Measurements from ENCODE around the gene ZNF750. TPM values are rescaled to one million over a fixed set of nuclear protein-coding genes. Genes with fewer than 3 reads are reported as not detected.

The ZNF750 gene
- total and polyA plus RNA-seq, 2 of the 13 experiments (the other 11 are each of a cell fraction or from before 2014, with no cell fraction given): not detected

DNA sequence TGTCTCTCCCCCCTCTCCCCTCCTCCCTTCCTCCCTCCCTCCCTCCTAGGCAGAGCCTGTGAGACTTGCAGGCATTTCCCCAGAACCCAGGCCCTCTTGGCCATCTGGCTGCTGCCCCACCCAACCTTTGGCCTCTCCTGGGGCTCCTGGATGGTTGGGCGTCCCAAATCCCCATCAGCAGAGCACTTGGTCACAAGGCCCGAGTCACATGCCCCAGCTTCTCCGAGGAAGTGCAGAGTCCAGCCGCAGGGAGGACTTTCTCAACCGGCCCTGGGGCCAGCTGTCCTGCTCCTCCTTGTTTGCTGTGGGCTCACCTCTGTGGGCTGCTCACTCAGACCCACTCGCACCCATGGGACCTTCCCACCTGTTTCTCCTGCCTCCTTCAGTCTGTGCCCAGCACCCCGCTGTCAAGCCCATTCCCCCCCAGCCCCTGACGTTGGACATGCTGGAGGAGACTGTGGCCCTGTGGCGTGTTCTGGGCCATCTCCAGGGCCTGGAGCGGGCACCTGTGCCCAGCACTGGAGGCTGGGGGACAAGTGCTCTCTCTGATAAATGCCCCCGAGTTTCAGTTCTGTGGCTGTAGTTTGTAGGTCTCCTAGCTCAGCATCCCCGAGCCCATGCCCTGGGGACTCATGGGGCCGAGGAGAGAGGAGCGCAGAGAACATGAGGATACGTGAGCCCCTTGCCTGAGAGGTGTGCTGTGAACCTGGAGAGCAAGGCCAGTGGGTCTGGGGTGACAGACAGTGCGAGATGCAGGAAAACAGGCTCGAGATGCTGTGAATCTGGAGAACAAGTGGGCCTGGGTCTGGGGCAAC lies 42.3 kb upstream of the ZNF750 start (continued):
- no peak for TF ChIP-seq ZFP82 (CRISPR knock-in tag; IDR thresholded peaks at IDR 0.05; ENCODE audit: borderline replicate concordance)
- TF ChIP-seq, protein P1, sequence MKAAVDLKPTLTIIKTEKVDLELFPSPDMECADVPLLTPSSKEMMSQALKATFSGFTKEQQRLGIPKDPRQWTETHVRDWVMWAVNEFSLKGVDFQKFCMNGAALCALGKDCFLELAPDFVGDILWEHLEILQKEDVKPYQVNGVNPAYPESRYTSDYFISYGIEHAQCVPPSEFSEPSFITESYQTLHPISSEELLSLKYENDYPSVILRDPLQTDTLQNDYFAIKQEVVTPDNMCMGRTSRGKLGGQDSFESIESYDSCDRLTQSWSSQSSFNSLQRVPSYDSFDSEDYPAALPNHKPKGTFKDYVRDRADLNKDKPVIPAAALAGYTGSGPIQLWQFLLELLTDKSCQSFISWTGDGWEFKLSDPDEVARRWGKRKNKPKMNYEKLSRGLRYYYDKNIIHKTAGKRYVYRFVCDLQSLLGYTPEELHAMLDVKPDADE (CRISPR knock-in tag; IDR thresholded peaks at IDR 0.05): no peak
- TF ChIP-seq, protein P2, sequence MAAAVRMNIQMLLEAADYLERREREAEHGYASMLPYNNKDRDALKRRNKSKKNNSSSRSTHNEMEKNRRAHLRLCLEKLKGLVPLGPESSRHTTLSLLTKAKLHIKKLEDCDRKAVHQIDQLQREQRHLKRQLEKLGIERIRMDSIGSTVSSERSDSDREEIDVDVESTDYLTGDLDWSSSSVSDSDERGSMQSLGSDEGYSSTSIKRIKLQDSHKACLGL (CRISPR knock-in tag; IDR thresholded peaks at IDR 0.05): 0 out of 2 replicates have a peak, but pooled peaks have one; percentile 42
- TF ChIP-seq, protein P3, sequence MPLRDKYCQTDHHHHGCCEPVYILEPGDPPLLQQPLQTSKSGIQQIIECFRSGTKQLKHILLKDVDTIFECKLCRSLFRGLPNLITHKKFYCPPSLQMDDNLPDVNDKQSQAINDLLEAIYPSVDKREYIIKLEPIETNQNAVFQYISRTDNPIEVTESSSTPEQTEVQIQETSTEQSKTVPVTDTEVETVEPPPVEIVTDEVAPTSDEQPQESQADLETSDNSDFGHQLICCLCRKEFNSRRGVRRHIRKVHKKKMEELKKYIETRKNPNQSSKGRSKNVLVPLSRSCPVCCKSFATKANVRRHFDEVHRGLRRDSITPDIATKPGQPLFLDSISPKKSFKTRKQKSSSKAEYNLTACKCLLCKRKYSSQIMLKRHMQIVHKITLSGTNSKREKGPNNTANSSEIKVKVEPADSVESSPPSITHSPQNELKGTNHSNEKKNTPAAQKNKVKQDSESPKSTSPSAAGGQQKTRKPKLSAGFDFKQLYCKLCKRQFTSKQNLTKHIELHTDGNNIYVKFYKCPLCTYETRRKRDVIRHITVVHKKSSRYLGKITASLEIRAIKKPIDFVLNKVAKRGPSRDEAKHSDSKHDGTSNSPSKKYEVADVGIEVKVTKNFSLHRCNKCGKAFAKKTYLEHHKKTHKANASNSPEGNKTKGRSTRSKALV (CRISPR knock-in tag; IDR thresholded peaks at IDR 0.05): no peak
- TF ChIP-seq ZNF577 (CRISPR knock-in tag; IDR thresholded peaks at IDR 0.05; ENCODE audit: borderline replicate concordance, low read depth): no peak
- TF ChIP-seq ARHGAP35 (CRISPR knock-in tag; IDR thresholded peaks at IDR 0.05; ENCODE audit: borderline replicate concordance): no peak
- no peak for TF ChIP-seq NFIC (IDR thresholded peaks at IDR 0.05; ENCODE audit: low read length)
- no peak for TF ChIP-seq ZSCAN22 (CRISPR knock-in tag; IDR thresholded peaks at IDR 0.05)
- no peak for TF ChIP-seq POLR2AphosphoS2 (IDR thresholded peaks at IDR 0.05; ENCODE audit: low read depth, low read length)
- no peak for TF ChIP-seq ZNF550 (CRISPR knock-in tag; IDR thresholded peaks at IDR 0.05; ENCODE audit: borderline replicate concordance)
- no peak for TF ChIP-seq ZNF432 (CRISPR knock-in tag; IDR thresholded peaks at IDR 0.05; ENCODE audit: borderline replicate concordance)
- TF ChIP-seq ZFX (CRISPR knock-in tag; IDR thresholded peaks at IDR 0.05; ENCODE audit: low read depth): peak; percentile 76
- TF ChIP-seq CBFB (CRISPR knock-in tag; IDR thresholded peaks at IDR 0.05): 0 out of 2 replicates have a peak, but pooled peaks have one; percentile 30
- no peak for TF ChIP-seq HHEX (CRISPR knock-in tag; IDR thresholded peaks at IDR 0.05)
- no peak for TF ChIP-seq ZFP90 (CRISPR knock-in tag; IDR thresholded peaks at IDR 0.05; ENCODE audit: borderline replicate concordance)
- TF ChIP-seq FOXK2 (IDR thresholded peaks at IDR 0.05): no peak
- no peak for TF ChIP-seq SMARCE1 (IDR thresholded peaks at IDR 0.05; ENCODE audit: borderline replicate concordance)
- TF ChIP-seq, protein P4, sequence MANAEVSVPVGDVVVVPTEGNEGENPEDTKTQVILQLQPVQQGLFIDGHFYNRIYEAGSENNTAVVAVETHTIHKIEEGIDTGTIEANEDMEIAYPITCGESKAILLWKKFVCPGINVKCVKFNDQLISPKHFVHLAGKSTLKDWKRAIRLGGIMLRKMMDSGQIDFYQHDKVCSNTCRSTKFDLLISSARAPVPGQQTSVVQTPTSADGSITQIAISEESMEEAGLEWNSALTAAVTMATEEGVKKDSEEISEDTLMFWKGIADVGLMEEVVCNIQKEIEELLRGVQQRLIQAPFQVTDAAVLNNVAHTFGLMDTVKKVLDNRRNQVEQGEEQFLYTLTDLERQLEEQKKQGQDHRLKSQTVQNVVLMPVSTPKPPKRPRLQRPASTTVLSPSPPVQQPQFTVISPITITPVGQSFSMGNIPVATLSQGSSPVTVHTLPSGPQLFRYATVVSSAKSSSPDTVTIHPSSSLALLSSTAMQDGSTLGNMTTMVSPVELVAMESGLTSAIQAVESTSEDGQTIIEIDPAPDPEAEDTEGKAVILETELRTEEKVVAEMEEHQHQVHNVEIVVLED (CRISPR knock-in tag; IDR thresholded peaks at IDR 0.05; ENCODE audit: borderline replicate concordance): 0 out of 2 replicates have a peak, but pooled peaks have one; percentile 16
- TF ChIP-seq, protein P5, sequence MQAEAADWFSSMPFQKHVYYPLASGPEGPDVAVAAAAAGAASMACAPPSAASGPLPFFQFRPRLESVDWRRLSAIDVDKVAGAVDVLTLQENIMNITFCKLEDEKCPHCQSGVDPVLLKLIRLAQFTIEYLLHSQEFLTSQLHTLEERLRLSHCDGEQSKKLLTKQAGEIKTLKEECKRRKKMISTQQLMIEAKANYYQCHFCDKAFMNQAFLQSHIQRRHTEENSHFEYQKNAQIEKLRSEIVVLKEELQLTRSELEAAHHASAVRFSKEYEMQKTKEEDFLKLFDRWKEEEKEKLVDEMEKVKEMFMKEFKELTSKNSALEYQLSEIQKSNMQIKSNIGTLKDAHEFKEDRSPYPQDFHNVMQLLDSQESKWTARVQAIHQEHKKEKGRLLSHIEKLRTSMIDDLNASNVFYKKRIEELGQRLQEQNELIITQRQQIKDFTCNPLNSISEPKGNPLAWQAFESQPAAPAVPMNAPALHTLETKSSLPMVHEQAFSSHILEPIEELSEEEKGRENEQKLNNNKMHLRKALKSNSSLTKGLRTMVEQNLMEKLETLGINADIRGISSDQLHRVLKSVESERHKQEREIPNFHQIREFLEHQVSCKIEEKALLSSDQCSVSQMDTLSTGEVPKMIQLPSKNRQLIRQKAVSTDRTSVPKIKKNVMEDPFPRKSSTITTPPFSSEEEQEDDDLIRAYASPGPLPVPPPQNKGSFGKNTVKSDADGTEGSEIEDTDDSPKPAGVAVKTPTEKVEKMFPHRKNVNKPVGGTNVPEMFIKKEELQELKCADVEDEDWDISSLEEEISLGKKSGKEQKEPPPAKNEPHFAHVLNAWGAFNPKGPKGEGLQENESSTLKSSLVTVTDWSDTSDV (CRISPR knock-in tag; IDR thresholded peaks at IDR 0.05): no peak
- TF ChIP-seq RFX5 (IDR thresholded peaks at IDR 0.05; ENCODE audit: low read depth, low read length): no peak
- no peak for TF ChIP-seq ZBTB8A (CRISPR knock-in tag; IDR thresholded peaks at IDR 0.05; ENCODE audit: borderline replicate concordance, low read depth)
- no peak for TF ChIP-seq ZNF839 (CRISPR knock-in tag; IDR thresholded peaks at IDR 0.05; ENCODE audit: borderline replicate concordance)
